Tibial nerve (tissue), 4 donors: Measurements from ENCODE around the gene SYT8. TPM values are rescaled to one million over a fixed set of nuclear protein-coding genes. Genes with fewer than 3 reads are reported as not detected.
A peak's percentile ranks its signal among the peaks of the same experiment; 100 is the strongest.

Experiments
- DNase-seq, 2 donors: peaks; one replicate each; pipeline ENCODE4 v3.0.0-alpha.2; 2019; ENCODE audit warnings: low spot score in 2 of 2
- H3K27ac ChIP-seq, 4 donors: fragments of 200-600 bp; sonication (generic) in 3 of 4; one replicate each; pipeline ENCODE4 v1.5.1; 2017 to 2019; ENCODE audit warnings: mild to moderate bottlenecking in 1 of 4
- H3K27me3 ChIP-seq, 2 donors: fragments of 200-600 bp; sonication (generic) in 1 of 2; one replicate each; pipeline versions ENCODE4 v1.5.1 to v1.6.0; 2017 to 2019
- H3K36me3 ChIP-seq, 3 donors: fragments of 200-600 bp; sonication (generic); one replicate each; pipeline ENCODE4 v1.5.1; 2018 to 2019
- H3K4me1 ChIP-seq, 4 donors: fragments of 200-600 bp; sonication (generic) in 3 of 4; one replicate each; pipeline ENCODE4 v1.5.1; 2017 to 2019
- H3K4me3 ChIP-seq, 4 donors: fragments of 200-600 bp; sonication (generic) in 3 of 4; one replicate each; pipeline ENCODE4 v1.5.1; 2017 to 2019; ENCODE audit warnings: mild to moderate bottlenecking in 1 of 4, moderate library complexity in 1 of 4
- H3K9me3 ChIP-seq, 4 donors: fragments of 200-600 bp; sonication (generic) in 3 of 4; one replicate each; pipeline ENCODE4 v1.5.1; 2017 to 2019
- CTCF ChIP-seq, 5 experiments: fragments of 200-600 bp in 3 of 5; fragments of 450-650 bp in 2 of 5; sonication (generic) in 3 of 5; IDR thresholded peaks; one replicate each; pipeline ENCODE4 v1.5.1; 2016 to 2019; ENCODE audit warnings: antibody characterized with exemption in 5 of 5, mild to moderate bottlenecking in 3 of 5, moderate library complexity in 2 of 5
- EP300 ChIP-seq, 2 donors: sonication (generic); formaldehyde crosslinking; IDR thresholded peaks; one replicate each; pipeline ENCODE4 v1.6.1; 2017; ENCODE audit warnings: antibody characterized with exemption in 2 of 2, mild to moderate bottlenecking in 1 of 2
- POLR2A ChIP-seq, 2 donors: fragments of 450-650 bp; IDR thresholded peaks; one replicate each; pipeline ENCODE4 v1.6.1; 2017; ENCODE audit warnings: antibody characterized with exemption in 2 of 2, mild to moderate bottlenecking in 2 of 2, moderate library complexity in 2 of 2
- WGBS, 2 donors: methylation state at CpG; one replicate each; pipeline ENCODE4 v1.1.5; 2018; 5-methylcytosine and 5-hydroxymethylcytosine counted together
- total RNA-seq, 4 donors: library from RNA; depleted of rRNA; stranded (reverse); fragments of >200 nt; gene quantifications; one replicate each; pipeline ENCODE4 v1.1.0, GENCODE V29; 2016

Gene SYT8
- total RNA-seq, 4 donors from 2014 or later: 0.39 to 4.2 (median 1.0) TPM; not detected in 1

- no peak for DNase-seq
- Histone ChIP-seq H3K4me1 (peaks cover 0 to 22% (median 16%) of the 10 kb centered on the region in 4 donors), H3K27ac (no peak overlapping the region), H3K36me3 (no peaks in the 10 kb centered on the region), H3K4me3 (no peak overlapping the region), H3K9me3 (no peaks in the 10 kb centered on the region), H3K27me3 (no peaks in the 10 kb centered on the region)
- TF ChIP-seq EP300 (IDR thresholded peaks at IDR 0.05) (no peak), CTCF (IDR thresholded peaks at IDR 0.05) (no peak), POLR2A (IDR thresholded peaks at IDR 0.05) (no peak)
- 60 to 84% methylated on average over 2 to 4 of the region's 4 CpGs for WGBS, 2 donors
These were observed 24.2 kb downstream of the SYT8 start for GRCh38 chr11:1859004-1859403.

DNA sequence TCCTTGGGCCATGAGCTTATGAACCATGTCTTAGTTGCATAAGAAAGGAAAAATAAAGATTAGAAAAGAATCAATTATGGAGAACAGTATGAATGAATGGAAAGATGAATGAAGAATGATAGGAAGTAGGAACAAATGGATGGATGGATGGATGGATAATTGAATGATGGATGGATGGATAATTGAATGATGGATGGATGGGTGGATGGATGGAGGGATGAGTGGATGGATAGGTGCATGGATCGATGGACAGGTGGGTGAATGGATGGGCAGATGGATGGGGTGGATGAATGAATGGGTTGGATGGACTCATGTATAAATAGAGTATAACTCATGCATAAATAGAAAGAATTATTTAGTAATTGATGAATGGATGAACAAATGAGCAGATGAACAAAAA is 25.3 kb downstream of the SYT8 start:
- Histone ChIP-seq H3K4me1 (peaks cover 0 to 33% (median 26%) of the 10 kb centered on the region in 4 donors), H3K4me3 (no peak overlapping the region), H3K9me3 (no peaks in the 10 kb centered on the region), H3K27ac (no peak overlapping the region), H3K36me3 (no peaks in the 10 kb centered on the region), H3K27me3 (no peaks in the 10 kb centered on the region)
- no peak for TF ChIP-seq POLR2A (IDR thresholded peaks at IDR 0.05)
- 89 to 93% methylated on average over 1 of the region's 1 CpG for WGBS, 2 donors
- DNase-seq: no peak

- no peak overlapping the region for H3K27ac ChIP-seq
- H3K36me3 ChIP-seq: no peaks in the 10 kb centered on the region
- no peak for DNase-seq
- WGBS, 2 donors: 92 to 96% methylated on average over 4 of the region's 4 CpGs
- no peaks in the 10 kb centered on the region for H3K27me3 ChIP-seq
- no peak overlapping the region for H3K4me3 ChIP-seq
- no peak for TF ChIP-seq POLR2A (IDR thresholded peaks at IDR 0.05)
- no peak for TF ChIP-seq EP300 (IDR thresholded peaks at IDR 0.05)
- TF ChIP-seq CTCF (IDR thresholded peaks at IDR 0.05): no peak
- H3K4me1 ChIP-seq: peaks cover 0 to 42% (median 30%) of the 10 kb centered on the region in 4 donors
- H3K9me3 ChIP-seq: no peaks in the 10 kb centered on the region
These were observed 26.9 kb downstream of the SYT8 start for GRCh38 chr11:1861435-1862411.

GRCh38 chr11:1862588-1863351 is 28.0 kb downstream of the SYT8 start:
- no peaks in the 10 kb centered on the region for H3K27me3 ChIP-seq
- H3K4me3 ChIP-seq: no peak overlapping the region
- WGBS, 2 donors: 80% methylated on average over 12 to 13 of the region's 14 CpGs
- no peaks in the 10 kb centered on the region for H3K36me3 ChIP-seq
- DNase-seq: no peak
- no peaks in the 10 kb centered on the region for H3K9me3 ChIP-seq
- no peak for TF ChIP-seq CTCF (IDR thresholded peaks at IDR 0.05)
- TF ChIP-seq POLR2A (IDR thresholded peaks at IDR 0.05): no peak
- H3K4me1 ChIP-seq: peaks cover 0 to 52% (median 33%) of the 10 kb centered on the region in 4 donors
- peak overlapping the region in 3 of 4 donors; percentile 77 to 91 (median 91) for H3K27ac ChIP-seq

- Histone ChIP-seq H3K4me3 (peak overlapping the region in 3 of 4 donors; percentile 9 to 35 (median 15)), H3K27me3 (no peaks in the 10 kb centered on the region), H3K27ac (peak overlapping the region; percentile 67 to 91 (median 84)), H3K36me3 (no peaks in the 10 kb centered on the region), H3K4me1 (peaks cover 0 to 60% (median 41%) of the 10 kb centered on the region in 4 donors), H3K9me3 (no peaks in the 10 kb centered on the region)
- peak in 1 of 2 donors; percentile 16 for TF ChIP-seq POLR2A (IDR thresholded peaks at IDR 0.05)
- TF ChIP-seq EP300 (IDR thresholded peaks at IDR 0.05): peak in 1 of 2 donors; percentile 82
- TF ChIP-seq CTCF (IDR thresholded peaks at IDR 0.05): no peak
- WGBS, 2 donors: 13 to 15% methylated on average over 26 to 27 of the region's 27 CpGs
- peak; percentile 77 to 79 for DNase-seq
These were observed 28.8 kb downstream of the SYT8 start for GRCh38 chr11:1863352-1864216.
